HEK293 (cell line): ENCODE measurements around the gene CTIF.

Source experiments
- CTCF ChIA-PET: fragments of 350-600 bp; formaldehyde crosslinking; extraction: SDS; loops from one replicate; lab custom pipeline; 2021; ENCODE audit warnings: antibody characterized with exemption; lab: Yijun Ruan, JAX
- POLR2A ChIA-PET: fragments of 300-600 bp; formaldehyde crosslinking; extraction: SDS; loops from one replicate; lab custom pipeline; 2020; ENCODE audit warnings: antibody characterized with exemption, inconsistent platforms; lab: Yijun Ruan, JAX
- H3K27ac ChIP-seq: fragments of 200-500 bp; sonication (Bioruptor generic); 2 replicates; pipeline ENCODE4 v1.5.1; 2014; ENCODE audit warnings: low read depth, low read length, control low read depth, inconsistent platforms; ENCODE audit errors: extremely low read depth
- H3K36me3 ChIP-seq, 2 experiments: fragments of 200-500 bp in 1 of 2; sonication (Bioruptor generic) in 1 of 2; 1 replicate in 1 of 2; 2 replicates in 1 of 2; pipeline ENCODE4 v1.5.1; 2014 to 2017; ENCODE audit warnings: inconsistent platforms in 2 of 2, low read length in 2 of 2; ENCODE audit not compliant: control insufficient read depth in 2 of 2, insufficient read depth in 1 of 2
- H3K4me1 ChIP-seq: fragments of 200-500 bp; sonication (Bioruptor generic); 2 replicates; pipeline ENCODE4 v1.5.1; 2014; ENCODE audit warnings: mild to moderate bottlenecking, low read length, inconsistent platforms; ENCODE audit not compliant: control insufficient read depth, insufficient read depth
- H3K4me3 ChIP-seq: 2 replicates; pipeline ENCODE4 v1.5.1; 2011; ENCODE audit warnings: low read depth, mild to moderate bottlenecking, control low read depth, low read length, moderate library complexity
- H3K9me3 ChIP-seq: fragments of 200-500 bp; sonication (Bioruptor generic); 2 replicates; pipeline ENCODE4 v1.5.1; 2014; ENCODE audit warnings: low read depth, low read length, inconsistent platforms; ENCODE audit not compliant: control insufficient read depth, insufficient read depth
- EGR2 ChIP-seq: fragments of 450-650 bp; formaldehyde crosslinking; IDR thresholded peaks from 2 replicates; pipeline ENCODE4 v1.5.1; 2016; ENCODE audit warnings: low read depth, missing biosample characterization, missing genetic modification characterization
- MYNN ChIP-seq: fragments of 450-650 bp; formaldehyde crosslinking; IDR thresholded peaks from 2 replicates; pipeline ENCODE4 v1.5.1; 2016; ENCODE audit warnings: missing biosample characterization, missing genetic modification characterization, borderline replicate concordance
- RBAK ChIP-seq: fragments of 450-650 bp; formaldehyde crosslinking; IDR thresholded peaks from 2 replicates; pipeline ENCODE4 v1.5.1; 2016; ENCODE audit warnings: missing biosample characterization, missing genetic modification characterization
- SCRT1 ChIP-seq: fragments of 450-650 bp; formaldehyde crosslinking; IDR thresholded peaks from 2 replicates; pipeline ENCODE4 v1.5.1; 2016; ENCODE audit warnings: missing biosample characterization, missing genetic modification characterization, borderline replicate concordance
- TSHZ1 ChIP-seq: fragments of 450-650 bp; formaldehyde crosslinking; IDR thresholded peaks from 2 replicates; pipeline ENCODE4 v1.5.1; 2016; ENCODE audit warnings: missing biosample characterization, missing genetic modification characterization, borderline replicate concordance
- ZBTB44 ChIP-seq: fragments of 450-650 bp; IDR thresholded peaks from 2 replicates; pipeline ENCODE4 v1.5.1; 2018; ENCODE audit warnings: missing biosample characterization, mild to moderate bottlenecking, missing genetic modification characterization
- ZBTB48 ChIP-seq: fragments of 450-650 bp; formaldehyde crosslinking; IDR thresholded peaks from 2 replicates; pipeline ENCODE4 v1.5.1; 2016; ENCODE audit warnings: missing biosample characterization, missing genetic modification characterization
- ZNF16 ChIP-seq: fragments of 450-650 bp; formaldehyde crosslinking; IDR thresholded peaks from 2 replicates; pipeline ENCODE4 v1.5.1; 2016; ENCODE audit warnings: low read depth, missing biosample characterization, missing genetic modification characterization
- ZNF202 ChIP-seq: fragments of 450-650 bp; formaldehyde crosslinking; IDR thresholded peaks from 2 replicates; pipeline ENCODE4 v1.5.1; 2016; ENCODE audit warnings: missing biosample characterization, missing genetic modification characterization, borderline replicate concordance
- ZNF221 ChIP-seq: fragments of 450-650 bp; formaldehyde crosslinking; IDR thresholded peaks from 2 replicates; pipeline ENCODE4 v1.5.1; 2017; ENCODE audit warnings: missing biosample characterization, missing genetic modification characterization, borderline replicate concordance
- ZNF280C ChIP-seq: fragments of 450-650 bp; formaldehyde crosslinking; IDR thresholded peaks from 2 replicates; pipeline ENCODE4 v1.5.1; 2016; ENCODE audit warnings: missing biosample characterization, missing genetic modification characterization
- ZNF366 ChIP-seq: fragments of 450-650 bp; formaldehyde crosslinking; conservative IDR thresholded peaks from 2 replicates; pipeline ENCODE4 v1.5.1; 2016; ENCODE audit warnings: missing biosample characterization, missing genetic modification characterization
- ZNF394 ChIP-seq: fragments of 450-650 bp; formaldehyde crosslinking; IDR thresholded peaks from 2 replicates; pipeline ENCODE4 v1.5.1; 2016; ENCODE audit warnings: missing biosample characterization, missing genetic modification characterization, mild to moderate bottlenecking, moderate library complexity, borderline replicate concordance
- ZNF837 ChIP-seq: fragments of 450-650 bp; formaldehyde crosslinking; IDR thresholded peaks from 2 replicates; pipeline ENCODE4 v1.5.1; 2016; ENCODE audit warnings: missing biosample characterization, missing genetic modification characterization

CTIF gene

GRCh38 chr18:48694295-48694694, 155.5 kb downstream of the CTIF start:
- Histone ChIP-seq H3K27ac (no peak overlapping the region), H3K4me3 (no peak overlapping the region), H3K36me3 (no peaks in the 10 kb centered on the region), H3K4me1 (no peaks in the 10 kb centered on the region), H3K9me3 (no peaks in the 10 kb centered on the region)
- ChIA-PET CTCF (no interaction called here), POLR2A (no interaction called here)
- TF ChIP-seq ZNF280C (tag by site-specific recombination): no peak
- no peak for TF ChIP-seq ZNF202 (tag by site-specific recombination)
- no peak for TF ChIP-seq TSHZ1 (tag by site-specific recombination)
- no peak for TF ChIP-seq RBAK (tag by site-specific recombination)
- TF ChIP-seq ZBTB44 (tag by site-specific recombination): no peak
- TF ChIP-seq ZNF394 (tag by site-specific recombination): no peak
- no peak for TF ChIP-seq MYNN (tag by site-specific recombination)
- TF ChIP-seq, all 188 proteins: peak for 0

- TF ChIP-seq ZNF394 (tag by site-specific recombination) (no peak), ZNF16 (tag by site-specific recombination) (no peak), ZNF280C (tag by site-specific recombination) (no peak), ZBTB48 (tag by site-specific recombination) (no peak), ZNF221 (tag by site-specific recombination) (no peak), ZNF202 (tag by site-specific recombination) (no peak), SCRT1 (tag by site-specific recombination) (no peak), EGR2 (tag by site-specific recombination) (no peak), ZNF837 (tag by site-specific recombination) (no peak), ZNF366 (tag by site-specific recombination) (no peak)
- ChIA-PET CTCF (interaction anchor here (1.5 kb wide), 1 partner anchor 19 kb away, joined by 6 read pairs; no protein-coding TSS in a partner anchor), POLR2A (no interaction called here)
- no peaks in the 10 kb centered on the region for H3K9me3 ChIP-seq
- no peak overlapping the region for H3K27ac ChIP-seq
- no peak overlapping the region for H3K4me3 ChIP-seq
- H3K36me3 ChIP-seq: no peaks in the 10 kb centered on the region
- H3K4me1 ChIP-seq: no peaks in the 10 kb centered on the region
These were observed 156.8 kb downstream of the CTIF start for GRCh38 chr18:48695671-48696070.
